Type B pancreatic cell (in vitro differentiated cells): ENCODE results near the gene PTTG2. TPM values are rescaled to one million over a fixed set of nuclear protein-coding genes. Genes with fewer than 3 reads are reported as not detected.

Experiments
- DNase-seq: peaks from one replicate; pipeline ENCODE4 v3.0.0; 2021; ENCODE audit warnings: mixed read lengths; ENCODE audit not compliant: unreplicated experiment; ENCODE audit errors: extremely low spot score
- H3K27ac Mint-ChIP-seq: 2 replicates; pipeline ENCODE4 v1.8.0; 2021; ENCODE audit warnings: mild to moderate bottlenecking, mixed read lengths
- H3K27me3 Mint-ChIP-seq: 2 replicates; pipeline ENCODE4 v1.8.0; 2021; ENCODE audit warnings: mixed read lengths
- H3K36me3 Mint-ChIP-seq: 2 replicates; pipeline ENCODE4 v1.8.0; 2021; ENCODE audit warnings: mixed read lengths
- H3K4me1 Mint-ChIP-seq: one replicate; pipeline ENCODE4 v1.8.0; 2021; ENCODE audit warnings: mixed read lengths; ENCODE audit not compliant: unreplicated experiment
- H3K4me3 Mint-ChIP-seq: 2 replicates; pipeline ENCODE4 v1.8.0; 2021; ENCODE audit warnings: mild to moderate bottlenecking, mixed read lengths
- H3K9me3 Mint-ChIP-seq: 2 replicates; pipeline ENCODE4 v1.8.0; 2021; ENCODE audit warnings: mixed read lengths
- CTCF ChIP-seq: fragments of 200-600 bp; sonication (generic); conservative IDR thresholded peaks from 2 replicates; pipeline ENCODE4 v1.5.0; 2021; ENCODE audit warnings: antibody characterized with exemption, mild to moderate bottlenecking
- total RNA-seq: library from RNA; stranded (reverse); gene quantifications from 2 replicates; pipeline ENCODE4 v1.2.1, GENCODE V29; 2021; ENCODE audit warnings: low replicate concordance

The PTTG2 gene
- total RNA-seq, 1 donor from 2014 or later, result not detected

DNA sequence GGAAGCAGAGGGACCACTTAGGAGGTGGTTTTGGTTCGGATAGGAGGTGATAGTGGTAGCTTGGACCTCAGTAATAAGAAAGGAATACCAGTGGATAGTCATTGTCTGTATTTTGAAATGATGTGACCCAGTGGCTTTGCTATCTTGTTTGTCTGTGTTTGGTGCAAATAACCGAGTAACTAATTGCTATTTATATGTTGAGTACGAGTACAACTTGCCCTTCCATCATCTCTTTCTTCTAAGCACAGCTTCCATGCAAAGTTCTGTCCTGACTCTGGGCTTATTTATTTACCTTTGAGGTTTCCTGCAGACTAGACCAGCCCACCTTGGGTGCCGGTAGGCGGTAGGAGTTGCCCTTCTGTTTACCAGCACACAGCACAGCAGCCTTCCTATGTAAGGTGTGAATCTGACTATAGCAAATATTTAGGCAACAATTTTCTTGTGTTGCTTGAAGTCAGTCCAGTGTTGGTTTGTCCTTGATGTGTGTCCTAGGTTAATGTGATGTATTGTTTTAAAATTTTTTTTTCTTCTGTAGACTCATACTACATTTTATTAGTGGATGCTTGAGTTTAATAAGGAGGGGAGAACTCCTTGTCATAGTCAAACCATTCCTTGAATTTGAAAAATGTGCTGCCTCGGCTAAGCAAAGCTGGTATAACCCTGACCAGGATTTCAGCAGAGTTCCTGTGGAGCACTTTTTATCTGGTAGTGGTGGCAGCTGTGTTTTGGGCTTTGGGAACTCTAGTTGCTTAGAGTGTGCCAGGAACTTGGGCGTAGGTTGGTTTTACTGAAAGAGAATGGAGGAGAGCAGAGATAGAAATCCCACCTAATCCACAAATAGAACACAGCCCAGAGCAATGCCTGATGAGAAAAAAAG, 21.9 kb downstream of the PTTG2 start:
- peak overlapping the region; percentile 41 for H3K27ac Mint-ChIP-seq

GRCh38 chr4:37982736-37983135, 22.5 kb downstream of the PTTG2 start:
- H3K4me1 Mint-ChIP-seq, result peaks cover 51% of the 10 kb centered on the region
- peaks cover 8% of the 10 kb centered on the region for H3K36me3 Mint-ChIP-seq
- H3K4me3 Mint-ChIP-seq, result no peak overlapping the region
- TF ChIP-seq CTCF, result no peak
- no peak for DNase-seq
- no peaks in the 10 kb centered on the region for H3K27me3 Mint-ChIP-seq
- no peaks in the 10 kb centered on the region for H3K9me3 Mint-ChIP-seq
- H3K27ac Mint-ChIP-seq, result no peak overlapping the region

More for the DNA sequence above, 21.9 kb downstream of the PTTG2 start:
- H3K9me3 Mint-ChIP-seq, result no peaks in the 10 kb centered on the region
- no peak for DNase-seq
- H3K4me3 Mint-ChIP-seq, result peak overlapping the region; percentile 55
- H3K27me3 Mint-ChIP-seq, result no peaks in the 10 kb centered on the region
- no peak for TF ChIP-seq CTCF
- peaks cover 45% of the 10 kb centered on the region for H3K4me1 Mint-ChIP-seq
- H3K36me3 Mint-ChIP-seq, result peaks cover 8% of the 10 kb centered on the region

DNA sequence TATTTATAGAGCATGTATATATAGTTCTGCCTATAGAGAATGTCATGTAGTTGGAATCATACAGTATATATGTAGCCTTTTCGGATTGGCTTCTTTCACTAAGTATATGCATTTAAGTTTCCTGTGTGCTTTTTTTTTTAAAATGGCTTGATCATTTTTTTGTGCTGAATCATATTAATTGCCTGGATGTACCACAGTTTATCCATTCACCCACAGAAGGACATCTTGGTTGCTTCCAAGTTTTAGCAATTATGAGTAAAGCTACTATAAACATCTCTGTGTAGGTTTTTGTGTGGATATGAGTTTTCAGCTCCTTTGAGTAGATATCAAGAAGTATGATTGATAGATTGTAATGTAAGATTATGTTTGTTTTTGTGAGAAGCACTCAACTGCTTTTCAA, 23.8 kb downstream of the PTTG2 start:
- H3K4me3 Mint-ChIP-seq, result no peak overlapping the region
- TF ChIP-seq CTCF, result no peak

DNA sequence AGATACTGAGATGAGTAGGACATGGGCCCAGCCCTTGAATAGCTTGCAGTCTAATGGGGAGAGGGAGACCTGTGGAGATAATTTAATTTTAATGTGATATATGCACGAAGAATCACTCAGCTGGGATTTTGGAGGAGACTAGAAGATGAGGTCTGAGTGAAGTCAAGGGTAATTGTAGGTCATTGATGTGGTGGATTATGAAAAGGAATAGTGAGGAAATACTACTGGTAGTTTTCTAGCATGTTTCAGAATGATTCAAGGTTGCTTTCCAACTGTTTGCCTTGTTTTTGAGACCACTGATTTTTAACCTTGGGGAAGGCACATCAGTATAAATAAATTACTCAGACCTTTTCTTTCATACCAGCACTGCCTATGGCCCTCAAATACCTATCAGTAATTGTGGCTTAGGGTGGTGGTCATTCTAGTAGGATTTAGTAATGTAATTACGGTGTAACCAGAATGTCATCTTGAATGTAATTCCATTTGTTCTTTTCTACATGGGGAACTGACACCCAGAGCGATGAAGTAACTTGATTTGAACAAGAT, 25.6 kb downstream of the PTTG2 start:
- H3K4me3 Mint-ChIP-seq, result no peak overlapping the region
- no peaks in the 10 kb centered on the region for H3K9me3 Mint-ChIP-seq
- peaks cover 51% of the 10 kb centered on the region for H3K4me1 Mint-ChIP-seq
- no peak for DNase-seq
- H3K27me3 Mint-ChIP-seq, result no peaks in the 10 kb centered on the region
- TF ChIP-seq CTCF, result no peak
- H3K27ac Mint-ChIP-seq, result peak overlapping the region; percentile 44
- H3K36me3 Mint-ChIP-seq, result peaks cover 8% of the 10 kb centered on the region

More for the DNA sequence above, 23.8 kb downstream of the PTTG2 start:
- no peaks in the 10 kb centered on the region for H3K27me3 Mint-ChIP-seq
- peak overlapping the region; percentile 27 for H3K27ac Mint-ChIP-seq
- H3K4me1 Mint-ChIP-seq, result peaks cover 57% of the 10 kb centered on the region
- H3K9me3 Mint-ChIP-seq, result no peaks in the 10 kb centered on the region
- DNase-seq, result no peak
- peaks cover 8% of the 10 kb centered on the region for H3K36me3 Mint-ChIP-seq

GRCh38 chr4:37988670-37989069, 28.5 kb downstream of the PTTG2 start:
- no peak for TF ChIP-seq CTCF
- H3K9me3 Mint-ChIP-seq, result peaks cover 4% of the 10 kb centered on the region
- peaks cover 38% of the 10 kb centered on the region for H3K4me1 Mint-ChIP-seq
- peak overlapping the region; percentile 57 for H3K4me3 Mint-ChIP-seq
- DNase-seq, result no peak
- H3K27me3 Mint-ChIP-seq, result no peaks in the 10 kb centered on the region
- peaks cover 12% of the 10 kb centered on the region for H3K36me3 Mint-ChIP-seq
- H3K27ac Mint-ChIP-seq, result peak overlapping the region; percentile 82
